Progenitor cell of endocrine pancreas (in vitro differentiated cells): ENCODE data around the gene PRKD1. TPM values are rescaled to one million over a fixed set of nuclear protein-coding genes. Genes with fewer than 3 reads are reported as not detected.
"Not testable (repeated sequence)": the region's sequence is repeated elsewhere in the genome, so short reads cannot be mapped to it uniquely, and the experiment has no call there.

Source experiments
- DNase-seq: peaks from one replicate; pipeline ENCODE4 v3.0.0; 2021; ENCODE audit warnings: low spot score; ENCODE audit not compliant: unreplicated experiment
- H3K27ac Mint-ChIP-seq: 2 replicates; pipeline ENCODE4 v1.8.0; 2021; ENCODE audit warnings: mild to moderate bottlenecking, moderate library complexity, mixed read lengths
- H3K27me3 Mint-ChIP-seq: 2 replicates; pipeline ENCODE4 v1.8.0; 2021; ENCODE audit warnings: mixed read lengths
- H3K36me3 Mint-ChIP-seq: 2 replicates; pipeline ENCODE4 v1.8.0; 2022; ENCODE audit warnings: mixed read lengths; ENCODE audit not compliant: insufficient read depth
- H3K4me1 Mint-ChIP-seq: 2 replicates; pipeline ENCODE4 v1.8.0; 2021; ENCODE audit warnings: low read depth, mixed read lengths
- H3K4me3 Mint-ChIP-seq: 2 replicates; pipeline ENCODE4 v1.8.0; 2021; ENCODE audit warnings: low read depth, mild to moderate bottlenecking, moderate library complexity, mixed read lengths
- H3K9me3 Mint-ChIP-seq: 2 replicates; pipeline ENCODE4 v1.8.0; 2021; ENCODE audit warnings: low read depth, mixed read lengths
- total RNA-seq: library from RNA; stranded (reverse); gene quantifications from 2 replicates; pipeline ENCODE4 v1.2.1, GENCODE V29; 2021
- TF ChIP-seq, protein P1 (sequence below): fragments of 200-600 bp; sonication (generic); IDR thresholded peaks from one replicate; pipeline ENCODE4 v1.5.0; 2021; ENCODE audit warnings: antibody characterized with exemption, mild to moderate bottlenecking; ENCODE audit not compliant: unreplicated experiment

PRKD1 gene
- total RNA-seq, 1 donor from 2014 or later, result 23.6 TPM

DNA sequence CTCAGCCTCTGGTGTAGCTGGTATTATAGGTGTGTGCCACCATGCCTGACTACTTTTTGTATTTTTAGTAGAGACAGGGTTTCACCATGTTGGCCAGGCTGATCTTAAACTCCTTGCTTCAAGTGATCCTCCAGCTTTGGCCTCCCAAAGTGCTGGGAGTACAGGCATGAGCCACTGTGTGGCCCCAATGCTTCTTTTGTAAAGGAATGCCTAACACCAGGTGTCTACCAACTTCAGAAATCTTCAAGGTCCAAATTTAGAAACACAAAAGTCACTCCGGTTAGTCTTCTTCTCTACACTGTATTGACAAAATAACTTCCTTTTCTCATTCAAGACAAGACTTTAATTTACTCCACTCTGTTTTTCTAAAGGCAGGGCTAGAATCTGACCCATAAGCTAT, 188.7 kb downstream of the PRKD1 start:
- H3K27ac Mint-ChIP-seq, result no peak overlapping the region

DNA sequence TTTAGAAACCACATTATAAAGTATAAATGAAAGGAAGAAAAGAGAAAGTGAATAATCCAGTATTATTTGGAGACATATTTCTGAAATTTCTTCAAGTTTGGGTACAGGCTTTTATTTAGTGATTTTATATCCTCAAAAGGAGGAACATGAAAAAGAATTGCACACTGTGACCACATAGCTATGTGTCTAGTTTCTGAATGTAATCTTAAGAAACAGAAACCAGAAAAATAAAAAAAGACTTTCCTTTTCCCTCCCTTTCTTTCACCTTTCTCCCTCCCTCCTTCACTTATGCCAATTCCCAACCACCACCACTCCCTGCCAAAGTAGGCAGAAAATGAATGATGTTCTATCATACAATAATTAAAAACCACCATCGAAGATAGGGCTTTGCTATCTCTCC, 189.6 kb downstream of the PRKD1 start:
- TF ChIP-seq, protein P1, sequence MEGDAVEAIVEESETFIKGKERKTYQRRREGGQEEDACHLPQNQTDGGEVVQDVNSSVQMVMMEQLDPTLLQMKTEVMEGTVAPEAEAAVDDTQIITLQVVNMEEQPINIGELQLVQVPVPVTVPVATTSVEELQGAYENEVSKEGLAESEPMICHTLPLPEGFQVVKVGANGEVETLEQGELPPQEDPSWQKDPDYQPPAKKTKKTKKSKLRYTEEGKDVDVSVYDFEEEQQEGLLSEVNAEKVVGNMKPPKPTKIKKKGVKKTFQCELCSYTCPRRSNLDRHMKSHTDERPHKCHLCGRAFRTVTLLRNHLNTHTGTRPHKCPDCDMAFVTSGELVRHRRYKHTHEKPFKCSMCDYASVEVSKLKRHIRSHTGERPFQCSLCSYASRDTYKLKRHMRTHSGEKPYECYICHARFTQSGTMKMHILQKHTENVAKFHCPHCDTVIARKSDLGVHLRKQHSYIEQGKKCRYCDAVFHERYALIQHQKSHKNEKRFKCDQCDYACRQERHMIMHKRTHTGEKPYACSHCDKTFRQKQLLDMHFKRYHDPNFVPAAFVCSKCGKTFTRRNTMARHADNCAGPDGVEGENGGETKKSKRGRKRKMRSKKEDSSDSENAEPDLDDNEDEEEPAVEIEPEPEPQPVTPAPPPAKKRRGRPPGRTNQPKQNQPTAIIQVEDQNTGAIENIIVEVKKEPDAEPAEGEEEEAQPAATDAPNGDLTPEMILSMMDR, result no peak
- DNase-seq, result no peak
- Mint-ChIP-seq H3K4me1 (peaks cover 24% of the 10 kb centered on the region), H3K27me3 (no peaks in the 10 kb centered on the region), H3K4me3 (no peak overlapping the region), H3K9me3 (peaks cover 6% of the 10 kb centered on the region), H3K36me3 (no peaks in the 10 kb centered on the region), H3K27ac (no peak overlapping the region)

More for the DNA sequence above, 188.7 kb downstream of the PRKD1 start:
- H3K27me3 Mint-ChIP-seq, result no peaks in the 10 kb centered on the region
- no peak overlapping the region for H3K4me3 Mint-ChIP-seq
- no peak for DNase-seq
- H3K9me3 Mint-ChIP-seq, result peaks cover 6% of the 10 kb centered on the region
- TF ChIP-seq, protein P1, result no peak
- no peaks in the 10 kb centered on the region for H3K36me3 Mint-ChIP-seq
- peaks cover 28% of the 10 kb centered on the region for H3K4me1 Mint-ChIP-seq

DNA sequence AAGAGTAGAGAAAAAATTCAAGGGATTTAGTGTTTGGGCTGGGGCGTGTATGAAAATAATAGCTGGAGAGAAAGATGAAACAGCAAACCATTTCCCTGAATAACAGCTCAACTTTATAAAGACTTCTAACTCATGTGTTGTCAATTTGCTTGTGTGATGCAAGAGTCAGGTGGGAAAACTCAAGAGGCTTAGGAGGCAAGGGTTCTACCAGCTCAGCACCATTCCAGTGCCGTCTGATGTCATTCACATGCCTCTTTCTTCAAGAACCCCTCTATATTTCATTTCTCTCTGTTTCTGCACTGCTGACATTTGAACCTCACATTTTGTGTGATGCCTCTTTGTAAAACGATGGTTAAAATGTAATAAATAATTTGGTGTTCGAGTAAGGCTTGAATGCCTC, 192.2 kb downstream of the PRKD1 start:
- Mint-ChIP-seq H3K4me3 (no peak overlapping the region), H3K9me3 (peaks cover 9% of the 10 kb centered on the region), H3K4me1 (peaks cover 24% of the 10 kb centered on the region), H3K27ac (no peak overlapping the region), H3K27me3 (no peaks in the 10 kb centered on the region), H3K36me3 (no peaks in the 10 kb centered on the region)
- no peak for DNase-seq
- TF ChIP-seq, protein P1, result no peak

DNA sequence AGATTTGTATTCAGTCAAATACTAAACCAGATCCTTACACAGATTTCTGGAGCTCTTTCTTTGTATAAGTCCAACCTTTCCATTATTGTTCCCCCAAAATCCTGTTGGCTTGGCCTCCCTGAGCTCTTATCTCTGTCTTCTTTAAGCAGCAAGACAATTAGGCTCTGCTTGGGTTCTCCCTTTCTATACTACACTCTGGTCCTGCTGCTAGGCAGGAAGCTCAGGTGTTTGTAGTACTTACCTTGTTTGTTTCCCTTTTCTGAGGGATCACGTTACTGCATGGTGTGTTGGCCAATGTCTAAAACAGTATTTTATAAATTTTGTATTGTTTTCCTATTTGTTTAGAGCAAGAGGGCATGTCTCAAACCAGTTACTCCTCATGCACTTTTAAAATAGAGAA, 192.9 kb downstream of the PRKD1 start:
- H3K27ac Mint-ChIP-seq, result no peak overlapping the region
- H3K36me3 Mint-ChIP-seq, result peaks cover 4% of the 10 kb centered on the region
- DNase-seq, result no peak
- no peaks in the 10 kb centered on the region for H3K27me3 Mint-ChIP-seq
- no peak overlapping the region for H3K4me3 Mint-ChIP-seq
- peaks cover 24% of the 10 kb centered on the region for H3K4me1 Mint-ChIP-seq
- H3K9me3 Mint-ChIP-seq, result peaks cover 15% of the 10 kb centered on the region
- TF ChIP-seq, protein P1, result no peak

DNA sequence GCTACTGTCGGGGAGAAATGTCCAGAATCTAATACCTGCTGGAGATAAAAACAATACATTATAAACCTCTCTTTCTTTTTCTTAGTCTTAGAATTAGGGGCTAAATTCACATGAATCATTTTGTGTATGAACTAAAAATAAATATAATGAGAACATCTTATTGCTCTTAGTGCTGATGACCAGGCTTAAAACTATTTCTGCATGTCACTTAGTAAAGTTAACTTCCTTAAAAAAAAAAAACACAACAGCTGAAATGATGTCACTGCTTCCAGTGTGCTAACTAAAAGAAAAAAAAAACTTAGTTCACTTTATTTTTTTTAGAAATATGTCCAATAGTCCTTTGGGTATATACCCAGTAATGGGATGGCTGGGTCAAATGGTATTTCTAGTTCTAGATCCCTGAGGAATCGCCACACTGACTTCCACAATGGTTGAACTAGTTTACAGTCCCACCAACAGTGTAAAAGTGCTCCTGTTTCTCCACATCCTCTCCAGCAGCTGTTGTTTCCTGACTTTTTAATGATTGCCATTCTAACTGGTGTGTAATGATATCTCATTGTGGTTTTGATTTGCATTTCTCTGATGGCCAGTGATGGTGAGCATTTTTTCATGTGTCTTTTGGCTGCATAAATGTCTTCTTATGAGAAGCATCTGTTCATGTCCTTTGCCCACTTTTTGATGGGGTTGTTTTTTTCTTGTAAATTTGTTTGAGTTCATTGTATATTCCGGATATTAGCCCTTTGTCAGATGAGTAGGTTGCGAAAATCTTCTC, 200.9 kb downstream of the PRKD1 start:
- H3K4me3 Mint-ChIP-seq, H3K27me3 Mint-ChIP-seq, DNase-seq, H3K27ac Mint-ChIP-seq, H3K9me3 Mint-ChIP-seq, H3K36me3 Mint-ChIP-seq: not testable (repeated sequence)
- H3K4me1 Mint-ChIP-seq, result peaks cover 24% of the 10 kb centered on the region

DNA sequence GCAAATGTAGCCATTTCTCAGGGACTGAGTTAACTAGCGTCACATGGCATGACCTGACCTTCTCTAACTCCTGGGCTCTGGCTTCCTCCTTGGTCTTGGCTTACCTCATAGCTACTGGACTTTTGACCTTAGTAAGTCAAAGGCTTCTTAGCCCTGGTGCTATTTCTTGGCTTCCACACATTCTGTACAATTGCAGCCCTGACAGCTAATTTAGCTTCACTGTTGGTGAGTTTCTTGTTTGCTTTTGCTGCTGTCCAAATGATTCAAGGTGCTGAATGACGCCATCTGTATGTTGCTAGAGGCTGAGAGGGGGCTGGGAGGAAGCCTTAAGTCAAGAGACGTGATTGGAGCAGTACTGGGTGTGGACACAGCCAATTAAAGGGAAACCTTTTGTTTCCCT, 202.7 kb downstream of the PRKD1 start:
- Mint-ChIP-seq H3K36me3 (peaks cover 7% of the 10 kb centered on the region), H3K4me1 (peaks cover 31% of the 10 kb centered on the region), H3K27me3 (no peaks in the 10 kb centered on the region), H3K27ac (peak overlapping the region; percentile 60), H3K9me3 (peaks cover 3% of the 10 kb centered on the region), H3K4me3 (no peak overlapping the region)
- peak; percentile 14 for DNase-seq
- TF ChIP-seq, protein P1, result no peak
